SIG-M5 treated with dmso at 0.1 percent for 504 hours (cell line): ENCODE data around the gene RAB11FIP4.

Experiments used
- DNase-seq: peaks from one replicate; lab custom pipeline; 2025; ENCODE audit not compliant: unreplicated experiment; lab: John Stamatoyannopoulos, UW

The RAB11FIP4 gene

DNA sequence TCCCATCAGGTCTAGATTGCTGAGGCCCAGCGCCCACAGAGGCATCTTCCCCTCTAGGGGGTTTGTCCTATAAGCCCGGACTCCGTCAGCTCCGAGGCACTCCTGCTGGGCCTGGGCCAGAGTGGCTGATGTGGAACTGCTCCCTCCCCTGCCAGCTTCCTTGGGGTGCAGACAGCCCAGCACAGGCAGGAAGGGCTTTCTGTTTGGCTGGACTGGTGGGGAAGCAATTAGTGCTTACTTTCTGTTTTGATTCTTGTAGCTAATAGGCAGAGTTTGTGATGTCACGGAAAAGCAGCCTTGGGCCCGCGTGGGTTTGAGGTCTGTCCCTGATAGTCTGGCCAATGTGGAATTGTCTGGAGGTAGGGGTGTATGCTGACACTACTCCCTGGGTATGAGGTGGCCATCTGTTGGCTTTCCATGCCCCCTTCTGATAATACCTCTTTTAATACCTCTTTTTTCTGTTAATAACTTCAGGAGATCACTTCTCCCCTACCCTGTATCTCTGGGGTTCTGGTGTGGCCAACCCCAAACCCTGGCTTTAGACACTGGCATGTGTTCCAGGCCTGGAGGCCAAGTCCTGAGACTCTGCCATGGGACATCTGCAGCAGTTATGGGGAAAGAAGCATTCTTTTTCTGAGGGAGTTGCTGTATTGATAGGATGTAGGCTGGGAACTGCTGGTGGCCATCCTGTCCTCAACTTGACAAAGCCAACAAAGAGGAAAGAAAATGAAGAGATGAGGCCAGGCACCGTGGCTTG lies 190.9 kb downstream of the RAB11FIP4 start:
- no peak for DNase-seq

DNA sequence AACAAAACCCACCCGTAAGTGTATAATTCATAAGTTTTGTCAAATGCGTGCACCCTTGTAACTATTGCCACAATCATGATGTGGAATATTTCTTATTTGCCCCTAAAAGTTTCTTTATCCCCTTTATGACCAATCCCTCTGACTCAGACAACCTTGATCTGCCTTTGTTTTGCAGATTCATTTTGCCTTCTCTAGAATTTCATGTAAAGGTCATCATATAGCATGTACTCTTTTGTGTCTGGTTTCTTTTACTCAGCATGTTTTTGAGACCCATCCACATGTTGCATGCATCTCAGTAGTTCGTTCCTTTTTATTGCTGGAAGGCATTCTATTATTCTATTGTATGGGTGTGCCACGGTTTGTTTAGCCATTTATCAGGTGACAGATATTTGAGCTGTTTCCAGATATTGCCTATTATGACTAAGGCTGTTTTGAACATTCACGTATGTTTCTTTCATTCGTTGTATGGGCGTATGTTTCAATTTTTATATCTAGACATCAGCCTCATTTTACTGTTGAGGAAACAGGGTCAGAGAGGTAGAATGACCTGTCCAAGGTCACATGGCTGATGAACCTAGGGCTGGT lies 192.4 kb downstream of the RAB11FIP4 start:
- DNase-seq: no peak

DNA sequence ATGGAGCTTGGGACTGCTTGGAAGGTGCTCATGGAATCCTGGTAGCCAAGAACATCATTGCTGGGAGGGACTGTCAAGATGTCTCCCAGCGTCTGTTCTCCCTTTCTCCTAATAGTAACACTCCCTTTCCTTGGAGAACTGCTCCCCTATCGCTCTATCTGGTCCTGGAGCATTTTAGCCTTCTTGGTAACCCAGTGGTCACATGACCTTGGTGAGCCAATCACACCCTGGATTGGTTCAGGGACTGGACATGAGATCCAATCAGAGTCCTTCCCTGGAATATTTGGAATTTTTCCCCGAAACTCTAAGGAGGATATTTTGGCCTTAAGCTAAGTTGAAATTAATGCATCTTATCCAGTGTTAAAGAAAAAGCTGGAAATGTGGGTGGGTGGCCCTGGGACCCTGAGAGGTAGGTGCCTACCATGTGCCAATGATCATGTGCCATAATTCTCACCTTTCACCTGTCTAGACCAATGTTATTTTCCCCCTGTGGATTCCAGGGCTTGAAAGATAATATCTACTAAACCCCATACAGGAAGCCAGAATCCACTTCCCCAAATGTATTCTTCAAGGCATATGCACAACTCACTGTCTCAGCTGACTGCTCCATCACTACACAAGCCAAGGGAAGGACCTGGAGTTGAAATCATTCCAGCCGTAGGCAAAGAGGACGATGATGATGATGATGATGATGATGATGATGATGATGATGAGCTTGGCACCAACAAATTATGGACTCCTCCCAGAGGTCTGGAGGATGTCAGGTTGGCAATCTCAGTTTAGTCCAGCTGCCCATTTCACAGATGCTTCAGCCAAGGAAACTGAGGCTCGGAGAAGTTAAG lies 193.2 kb downstream of the RAB11FIP4 start:
- DNase-seq: no peak

DNA sequence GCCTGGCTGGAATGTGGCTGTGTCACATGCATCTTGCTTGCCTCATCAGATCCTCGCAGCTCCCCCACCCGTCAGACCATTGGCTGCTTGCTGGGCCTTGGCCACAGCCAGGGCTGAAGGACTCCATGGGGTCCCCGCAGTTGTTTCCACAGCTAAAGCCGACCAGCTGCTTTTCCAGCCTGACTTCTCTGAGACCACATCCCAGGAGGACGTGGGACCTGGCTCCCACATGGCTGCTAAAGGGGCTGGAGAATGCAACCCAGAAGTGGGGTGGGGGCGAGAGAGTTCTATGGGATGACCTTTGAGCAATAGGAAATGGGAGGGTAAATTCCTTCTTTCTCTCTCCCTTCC lies 193.8 kb downstream of the RAB11FIP4 start:
- DNase-seq: no peak

DNA sequence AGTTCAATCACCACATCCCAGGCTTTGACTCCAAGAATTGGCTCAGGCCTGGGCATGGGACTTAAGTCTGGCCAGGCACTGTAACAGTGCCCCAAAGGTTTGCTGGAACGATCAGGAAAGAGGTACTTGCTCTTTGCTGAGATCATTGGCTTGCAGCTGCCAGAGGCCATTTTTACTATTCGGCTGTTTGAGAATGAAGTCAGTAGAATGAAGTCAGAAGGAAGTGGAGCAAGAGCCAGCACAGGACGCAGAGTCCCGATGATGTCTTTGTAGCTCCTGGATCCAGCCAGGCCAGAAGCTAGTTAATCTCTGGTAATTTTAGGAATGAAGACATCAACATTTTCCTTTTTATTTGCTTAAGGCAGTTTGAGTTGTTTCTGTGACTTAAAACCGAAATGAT lies 195.5 kb downstream of the RAB11FIP4 start:
- DNase-seq: no peak

DNA sequence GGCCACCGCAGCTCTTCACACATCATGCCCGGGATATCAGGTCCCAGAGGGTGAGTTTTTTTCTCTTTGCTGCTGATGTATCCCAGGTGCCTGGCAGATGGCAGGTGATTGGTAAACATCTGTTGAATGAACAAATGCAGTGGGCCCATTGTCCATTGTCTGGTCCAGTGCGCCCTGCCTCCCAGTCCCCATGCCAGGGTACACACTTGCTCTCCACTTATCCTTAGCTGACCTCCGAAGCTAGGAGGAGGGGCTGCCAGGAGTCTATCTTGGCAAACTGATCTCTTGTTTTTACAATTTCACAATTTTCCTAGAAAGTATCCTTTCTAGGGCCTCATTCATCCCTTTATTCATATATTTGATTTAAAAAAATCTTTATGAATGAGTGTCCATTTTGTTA lies 196.0 kb downstream of the RAB11FIP4 start:
- no peak for DNase-seq
